ENCODE data around the gene FGFBP1. TPM values are rescaled to one million over a fixed set of nuclear protein-coding genes. Genes with fewer than 3 reads are reported as not detected.
A peak's percentile ranks its signal among the peaks of the same experiment; 100 is the strongest.

FGFBP1 gene
- total RNA-seq, 2 donors from 2014 or later: 39.1 to 62.3 TPM

DNA sequence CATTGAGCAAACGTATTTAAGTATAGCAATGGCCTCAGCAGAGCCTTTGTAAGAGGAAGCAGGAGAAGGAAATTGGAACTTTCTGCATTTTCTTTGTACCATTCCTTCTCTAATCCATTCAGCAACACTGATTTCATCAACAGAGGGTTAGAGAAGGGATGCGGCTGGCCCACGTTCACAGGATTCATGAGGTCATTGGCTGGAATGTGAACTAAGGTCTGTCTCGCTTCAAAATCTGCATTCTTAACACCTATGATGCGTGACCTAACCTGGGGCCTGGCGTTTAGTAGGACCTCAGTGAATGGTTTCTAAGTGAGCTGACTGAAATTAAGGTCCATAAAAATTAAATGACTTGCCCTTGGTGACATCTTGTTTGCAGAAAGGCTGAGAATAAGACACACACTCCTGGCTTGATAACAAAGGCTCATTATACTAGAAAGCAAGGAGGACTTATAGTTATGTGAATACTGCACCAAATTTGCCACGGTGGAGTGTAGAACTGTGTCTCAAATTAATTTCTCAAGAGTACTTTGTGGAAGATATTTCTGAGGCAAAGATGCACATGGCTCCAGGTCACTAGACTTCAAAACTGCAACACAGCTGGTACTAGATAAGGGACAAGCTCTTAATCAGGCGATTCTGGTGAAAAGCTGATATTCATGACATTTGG, 25.4 kb downstream of the FGFBP1 start:
- no peak overlapping the region for H3K9ac ChIP-seq (ENCODE audit: low read depth in 2 of 2, low read length in 2 of 2)
- no peaks in the 10 kb centered on the region for H3K9me3 ChIP-seq
- DNase-seq: no peak
- no peaks in the 10 kb centered on the region for H3K36me3 ChIP-seq
- intact Hi-C loops (cut with DNase I): no loop called here
- no peak overlapping the region for H3K4me3 ChIP-seq
- H3K27ac ChIP-seq: no peak overlapping the region
- no peaks in the 10 kb centered on the region for H3K27me3 ChIP-seq
- H3K4me1 ChIP-seq: no peaks in the 10 kb centered on the region
- TF ChIP-seq, protein P1, sequence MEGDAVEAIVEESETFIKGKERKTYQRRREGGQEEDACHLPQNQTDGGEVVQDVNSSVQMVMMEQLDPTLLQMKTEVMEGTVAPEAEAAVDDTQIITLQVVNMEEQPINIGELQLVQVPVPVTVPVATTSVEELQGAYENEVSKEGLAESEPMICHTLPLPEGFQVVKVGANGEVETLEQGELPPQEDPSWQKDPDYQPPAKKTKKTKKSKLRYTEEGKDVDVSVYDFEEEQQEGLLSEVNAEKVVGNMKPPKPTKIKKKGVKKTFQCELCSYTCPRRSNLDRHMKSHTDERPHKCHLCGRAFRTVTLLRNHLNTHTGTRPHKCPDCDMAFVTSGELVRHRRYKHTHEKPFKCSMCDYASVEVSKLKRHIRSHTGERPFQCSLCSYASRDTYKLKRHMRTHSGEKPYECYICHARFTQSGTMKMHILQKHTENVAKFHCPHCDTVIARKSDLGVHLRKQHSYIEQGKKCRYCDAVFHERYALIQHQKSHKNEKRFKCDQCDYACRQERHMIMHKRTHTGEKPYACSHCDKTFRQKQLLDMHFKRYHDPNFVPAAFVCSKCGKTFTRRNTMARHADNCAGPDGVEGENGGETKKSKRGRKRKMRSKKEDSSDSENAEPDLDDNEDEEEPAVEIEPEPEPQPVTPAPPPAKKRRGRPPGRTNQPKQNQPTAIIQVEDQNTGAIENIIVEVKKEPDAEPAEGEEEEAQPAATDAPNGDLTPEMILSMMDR (IDR thresholded peaks at IDR 0.05): no peak

DNA sequence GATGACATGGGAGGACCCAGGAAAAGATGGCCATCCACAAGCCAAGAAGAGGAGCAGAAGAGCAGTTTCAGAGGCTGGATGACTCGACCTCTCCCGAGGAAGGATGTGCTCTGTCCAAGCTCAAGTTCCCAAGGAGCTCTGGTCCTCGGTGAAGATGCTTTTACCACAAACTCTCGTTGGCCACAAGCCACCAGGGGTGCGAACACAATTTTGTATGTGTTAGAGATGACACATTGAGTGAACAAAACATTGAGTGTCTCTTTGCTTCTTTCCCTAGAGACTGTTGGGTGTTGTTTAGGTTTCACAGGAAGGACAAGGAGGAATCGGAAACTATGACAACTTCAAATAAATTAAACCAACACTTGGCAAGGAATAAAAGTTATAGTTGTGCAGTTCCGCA, 26.3 kb downstream of the FGFBP1 start:
- TF ChIP-seq, protein P1 (IDR thresholded peaks at IDR 0.05): no peak
- H3K9me3 ChIP-seq: no peaks in the 10 kb centered on the region
- H3K27me3 ChIP-seq: no peaks in the 10 kb centered on the region
- no peak overlapping the region for H3K27ac ChIP-seq
- no peak for DNase-seq
- no peak overlapping the region for H3K4me3 ChIP-seq
- no peaks in the 10 kb centered on the region for H3K4me1 ChIP-seq
- no peaks in the 10 kb centered on the region for H3K36me3 ChIP-seq
- intact Hi-C loops (cut with DNase I): no loop called here
- no peak overlapping the region for H3K9ac ChIP-seq (ENCODE audit: low read depth in 2 of 2, low read length in 2 of 2)

DNA sequence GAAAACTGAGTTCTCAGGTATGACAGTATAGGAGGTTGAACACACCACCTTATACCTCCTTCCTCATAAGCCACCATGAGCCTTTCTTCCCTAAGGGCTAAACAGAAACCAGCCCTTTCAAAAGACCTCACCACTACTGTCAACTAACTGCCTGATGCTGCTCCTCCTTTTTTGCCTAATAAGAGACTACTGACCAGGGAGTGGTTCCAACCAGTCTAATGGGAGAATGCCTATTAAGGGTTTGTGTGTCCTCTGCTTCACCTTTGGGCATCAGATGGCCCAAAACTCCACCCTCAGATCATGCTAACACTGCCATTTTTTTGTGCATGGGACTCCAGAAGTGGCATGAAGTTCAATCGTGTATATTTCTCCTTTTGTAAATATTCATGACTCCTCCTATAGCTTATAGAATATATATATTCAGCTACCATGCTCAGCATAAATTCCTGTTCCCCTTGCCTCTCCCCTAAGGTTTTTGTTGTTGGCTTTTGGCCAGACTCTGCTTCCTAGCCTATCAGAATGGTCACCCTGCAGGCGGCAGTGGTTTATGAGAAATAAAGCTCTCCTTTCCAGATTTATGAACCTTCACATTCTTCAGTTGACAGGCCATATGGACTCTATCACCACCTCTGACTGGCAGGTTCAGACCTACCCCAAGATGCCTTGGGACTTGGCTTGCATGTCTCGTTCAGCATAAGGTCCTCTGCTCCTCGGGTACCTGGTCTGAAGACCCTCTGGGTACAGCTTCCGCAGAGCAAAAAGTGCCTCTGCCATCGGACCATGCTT, 28.2 kb downstream of the FGFBP1 start:
- Histone ChIP-seq H3K27ac (no peak overlapping the region), H3K4me1 (no peaks in the 10 kb centered on the region), H3K4me3 (no peak overlapping the region), H3K9ac (ENCODE audit: low read depth in 2 of 2, low read length in 2 of 2) (no peak overlapping the region), H3K9me3 (no peaks in the 10 kb centered on the region), H3K36me3 (no peaks in the 10 kb centered on the region), H3K27me3 (no peaks in the 10 kb centered on the region)
- intact Hi-C loops (cut with DNase I): no loop called here
- TF ChIP-seq, protein P1 (IDR thresholded peaks at IDR 0.05): no peak
- DNase-seq: no peak

DNA sequence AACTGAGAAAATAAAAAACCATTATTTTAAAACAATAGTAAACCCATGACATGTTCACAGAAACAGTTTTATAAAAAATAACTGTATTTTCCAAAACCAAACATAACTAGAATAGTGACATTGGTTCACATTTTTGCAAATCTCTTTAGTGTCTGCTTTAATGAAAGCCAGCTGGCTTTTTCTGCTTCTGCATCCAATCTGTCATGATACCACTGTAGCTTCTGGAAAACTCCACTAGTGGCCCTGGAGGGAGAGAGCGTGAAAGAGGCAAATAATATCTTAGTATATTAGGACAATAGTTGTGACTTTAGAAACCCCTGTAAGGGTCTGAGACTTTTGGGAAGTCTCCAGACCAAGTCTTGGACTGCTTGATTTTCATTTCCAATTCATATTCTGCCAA, 31.1 kb downstream of the FGFBP1 start:
- intact Hi-C loops (cut with DNase I): no loop called here
- no peak for DNase-seq
- H3K4me3 ChIP-seq: no peak overlapping the region
- TF ChIP-seq, protein P1 (IDR thresholded peaks at IDR 0.05): no peak
- H3K27me3 ChIP-seq: no peaks in the 10 kb centered on the region
- H3K4me1 ChIP-seq: no peaks in the 10 kb centered on the region
- H3K9ac ChIP-seq (ENCODE audit: low read depth in 2 of 2, low read length in 2 of 2): no peak overlapping the region
- no peaks in the 10 kb centered on the region for H3K36me3 ChIP-seq
- H3K9me3 ChIP-seq: no peaks in the 10 kb centered on the region
- H3K27ac ChIP-seq: no peak overlapping the region

DNA sequence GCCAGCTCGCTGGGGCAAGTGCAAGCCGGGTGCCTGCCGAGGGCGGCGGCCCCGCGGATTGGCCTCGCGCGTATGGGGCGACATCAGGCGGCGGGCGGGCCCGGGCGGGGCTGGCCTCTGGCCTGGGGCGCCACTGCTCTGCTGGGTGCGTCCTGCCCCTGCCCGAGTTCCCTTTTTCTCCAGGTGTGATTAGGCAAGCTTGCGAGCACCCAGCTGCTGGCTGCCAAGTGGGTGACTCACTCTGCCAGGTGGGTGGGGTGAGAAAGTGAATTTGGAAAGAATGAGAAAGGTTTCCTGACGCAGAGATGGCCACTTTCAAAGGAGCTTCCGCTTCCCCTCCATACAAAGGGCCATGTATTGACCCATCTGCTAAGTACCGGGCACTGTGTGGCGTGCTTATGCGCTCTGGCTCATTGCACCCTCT, 32.5 kb downstream of the FGFBP1 start:
- DNase-seq: peak; percentile 90
- H3K36me3 ChIP-seq: no peaks in the 10 kb centered on the region

More for the DNA sequence above, 32.5 kb downstream of the FGFBP1 start:
- intact Hi-C loops (cut with DNase I): no loop called here
- Histone ChIP-seq H3K4me3 (no peak overlapping the region), H3K27ac (peak overlapping the region; percentile 37), H3K4me1 (no peaks in the 10 kb centered on the region), H3K9ac (ENCODE audit: low read depth in 2 of 2, low read length in 2 of 2) (peak overlapping the region; percentile 28 to 31), H3K27me3 (no peaks in the 10 kb centered on the region), H3K9me3 (no peaks in the 10 kb centered on the region)
- TF ChIP-seq, protein P1 (IDR thresholded peaks at IDR 0.05): no peak

Data from colonic mucosa (tissue), 4 donors.